ENCODE measurements around the gene SCARB1. TPM values are rescaled to one million over a fixed set of nuclear protein-coding genes. Genes with fewer than 3 reads are reported as not detected.

The SCARB1 gene
- total RNA-seq, 1 donor from 2014 or later, result 44.5 TPM

DNA sequence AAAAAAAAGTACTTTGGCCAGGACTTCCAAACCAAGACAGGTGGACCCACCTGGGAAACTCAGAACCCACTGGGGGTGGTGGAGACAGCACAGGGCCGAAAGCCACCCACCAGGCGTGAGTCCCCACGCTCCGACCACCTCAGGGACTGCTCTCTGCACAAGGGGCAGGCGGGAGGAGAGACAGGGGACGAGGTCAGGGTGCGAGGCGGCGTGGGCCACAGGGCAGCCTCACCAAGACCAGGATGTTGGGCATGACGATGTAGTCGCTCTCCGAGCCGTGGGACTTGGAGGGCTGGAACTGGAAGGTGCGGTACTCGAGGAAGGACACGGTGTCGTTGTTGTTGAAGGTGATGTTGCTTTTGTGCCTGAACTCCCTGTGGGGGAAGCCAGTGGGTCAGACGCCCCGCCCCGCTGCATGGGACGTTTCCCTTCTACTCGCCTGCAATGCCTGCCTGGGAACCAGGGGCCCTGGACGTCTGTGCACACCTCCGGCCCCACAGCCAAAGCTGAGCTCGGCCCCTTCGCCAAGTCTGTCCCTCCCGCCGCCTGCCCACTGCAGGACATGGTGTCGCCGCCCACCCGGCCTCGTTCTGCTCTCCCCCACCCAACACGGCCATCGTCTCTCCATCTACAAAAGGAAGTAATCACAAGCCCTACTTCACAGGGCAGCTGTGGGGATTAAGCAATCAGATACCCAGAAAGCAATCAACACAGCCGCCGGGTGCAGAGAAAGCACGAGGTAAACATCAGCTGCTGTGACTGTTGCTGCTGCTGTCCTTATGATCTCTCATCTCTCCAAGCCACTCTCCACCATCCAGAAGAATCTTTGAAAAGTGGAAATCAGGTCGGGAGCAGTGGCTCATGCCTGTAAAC, 48.7 kb downstream of the SCARB1 start:
- peaks cover 15% of the 10 kb centered on the region for H3K36me3 Mint-ChIP-seq (ENCODE audit: low read depth, unreplicated experiment)
- no peaks in the 10 kb centered on the region for H3K27me3 Mint-ChIP-seq (ENCODE audit: low read depth, unreplicated experiment)
- no peak overlapping the region for H2AFZ ChIP-seq (ENCODE audit: low read depth, low read length)
- no peak overlapping the region for H3K4me2 ChIP-seq (ENCODE audit: low read length)
- no peak overlapping the region for H3K4me3 Mint-ChIP-seq (ENCODE audit: unreplicated experiment)
- DNase-seq (ENCODE audit: low read depth) (no peak), FAIRE-seq (no peak)
- no peaks in the 10 kb centered on the region for H3K4me1 ChIP-seq (ENCODE audit: insufficient read depth, low read length)
- H3K9me3 ChIP-seq (ENCODE audit: insufficient read depth, low read depth, low read length), result no peaks in the 10 kb centered on the region
- TF ChIP-seq EZH2 (IDR thresholded peaks at IDR 0.05; ENCODE audit: insufficient read depth, low read length), result no peak
- TF ChIP-seq, protein P1, sequence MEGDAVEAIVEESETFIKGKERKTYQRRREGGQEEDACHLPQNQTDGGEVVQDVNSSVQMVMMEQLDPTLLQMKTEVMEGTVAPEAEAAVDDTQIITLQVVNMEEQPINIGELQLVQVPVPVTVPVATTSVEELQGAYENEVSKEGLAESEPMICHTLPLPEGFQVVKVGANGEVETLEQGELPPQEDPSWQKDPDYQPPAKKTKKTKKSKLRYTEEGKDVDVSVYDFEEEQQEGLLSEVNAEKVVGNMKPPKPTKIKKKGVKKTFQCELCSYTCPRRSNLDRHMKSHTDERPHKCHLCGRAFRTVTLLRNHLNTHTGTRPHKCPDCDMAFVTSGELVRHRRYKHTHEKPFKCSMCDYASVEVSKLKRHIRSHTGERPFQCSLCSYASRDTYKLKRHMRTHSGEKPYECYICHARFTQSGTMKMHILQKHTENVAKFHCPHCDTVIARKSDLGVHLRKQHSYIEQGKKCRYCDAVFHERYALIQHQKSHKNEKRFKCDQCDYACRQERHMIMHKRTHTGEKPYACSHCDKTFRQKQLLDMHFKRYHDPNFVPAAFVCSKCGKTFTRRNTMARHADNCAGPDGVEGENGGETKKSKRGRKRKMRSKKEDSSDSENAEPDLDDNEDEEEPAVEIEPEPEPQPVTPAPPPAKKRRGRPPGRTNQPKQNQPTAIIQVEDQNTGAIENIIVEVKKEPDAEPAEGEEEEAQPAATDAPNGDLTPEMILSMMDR (IDR thresholded peaks at IDR 0.05; ENCODE audit: insufficient read depth, low read depth, low read length), result no peak
- no peaks in the 10 kb centered on the region for H3K4me1 Mint-ChIP-seq (ENCODE audit: low read depth, unreplicated experiment)
- no peak overlapping the region for H3K27ac ChIP-seq (ENCODE audit: low read depth, low read length)
- H3K27ac Mint-ChIP-seq (ENCODE audit: unreplicated experiment), result no peak overlapping the region
- H4K20me1 ChIP-seq (ENCODE audit: insufficient read depth, low read length), result peaks cover 10% of the 10 kb centered on the region
- H3K27me3 ChIP-seq (ENCODE audit: insufficient read depth, low read length), result no peaks in the 10 kb centered on the region
- H3K9ac ChIP-seq (ENCODE audit: low read length), result no peak overlapping the region
- no peaks in the 10 kb centered on the region for H3K79me2 ChIP-seq (ENCODE audit: insufficient read depth, low read length)
- H3K4me3 ChIP-seq (ENCODE audit: insufficient read depth, low read depth, low read length), result no peak overlapping the region
- no peaks in the 10 kb centered on the region for H3K36me3 ChIP-seq (ENCODE audit: insufficient read depth, low read length)
- H3K9me3 Mint-ChIP-seq (ENCODE audit: unreplicated experiment), result peaks cover 1% of the 10 kb centered on the region

DNA sequence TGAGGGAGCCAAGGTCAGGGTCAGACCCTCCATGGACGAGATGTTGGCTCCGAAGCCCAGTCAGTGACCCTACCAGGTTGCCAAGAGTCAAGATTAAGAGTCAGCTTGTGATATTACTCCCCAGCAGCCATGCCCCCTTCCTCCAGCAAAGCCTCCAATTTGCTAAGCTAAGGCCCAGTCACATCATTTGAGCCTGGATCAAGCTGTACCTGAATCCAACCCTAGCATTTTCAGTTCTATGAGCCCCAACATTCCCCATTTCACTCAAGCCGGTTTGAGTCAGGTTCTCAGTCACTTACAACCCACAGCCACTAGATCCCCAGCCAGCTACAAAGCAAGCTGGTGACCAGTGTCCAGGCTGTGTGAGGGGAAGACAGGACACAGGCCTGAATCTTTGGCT, 49.9 kb downstream of the SCARB1 start:
- Histone ChIP-seq H3K27me3 (ENCODE audit: insufficient read depth, low read length) (no peaks in the 10 kb centered on the region), H3K36me3 (ENCODE audit: insufficient read depth, low read length) (no peaks in the 10 kb centered on the region), H3K79me2 (ENCODE audit: insufficient read depth, low read length) (no peaks in the 10 kb centered on the region), H3K9me3 (ENCODE audit: insufficient read depth, low read depth, low read length) (no peaks in the 10 kb centered on the region), H3K9ac (ENCODE audit: low read length) (no peak overlapping the region), H3K4me2 (ENCODE audit: low read length) (no peak overlapping the region), H3K4me1 (ENCODE audit: insufficient read depth, low read length) (no peaks in the 10 kb centered on the region), H2AFZ (ENCODE audit: low read depth, low read length) (no peak overlapping the region), H3K27ac (ENCODE audit: low read depth, low read length) (no peak overlapping the region), H4K20me1 (ENCODE audit: insufficient read depth, low read length) (no peaks in the 10 kb centered on the region), H3K4me3 (ENCODE audit: insufficient read depth, low read depth, low read length) (no peak overlapping the region)
- no peak for TF ChIP-seq EZH2 (IDR thresholded peaks at IDR 0.05; ENCODE audit: insufficient read depth, low read length)
- TF ChIP-seq, protein P1 (IDR thresholded peaks at IDR 0.05; ENCODE audit: insufficient read depth, low read depth, low read length), result no peak
- Mint-ChIP-seq H3K27ac (ENCODE audit: unreplicated experiment) (no peak overlapping the region), H3K4me3 (ENCODE audit: unreplicated experiment) (no peak overlapping the region), H3K27me3 (ENCODE audit: low read depth, unreplicated experiment) (no peaks in the 10 kb centered on the region), H3K36me3 (ENCODE audit: low read depth, unreplicated experiment) (peaks cover 15% of the 10 kb centered on the region), H3K9me3 (ENCODE audit: unreplicated experiment) (no peaks in the 10 kb centered on the region), H3K4me1 (ENCODE audit: low read depth, unreplicated experiment) (no peaks in the 10 kb centered on the region)
- DNase-seq (ENCODE audit: low read depth) (no peak), FAIRE-seq (no peak)

DNA sequence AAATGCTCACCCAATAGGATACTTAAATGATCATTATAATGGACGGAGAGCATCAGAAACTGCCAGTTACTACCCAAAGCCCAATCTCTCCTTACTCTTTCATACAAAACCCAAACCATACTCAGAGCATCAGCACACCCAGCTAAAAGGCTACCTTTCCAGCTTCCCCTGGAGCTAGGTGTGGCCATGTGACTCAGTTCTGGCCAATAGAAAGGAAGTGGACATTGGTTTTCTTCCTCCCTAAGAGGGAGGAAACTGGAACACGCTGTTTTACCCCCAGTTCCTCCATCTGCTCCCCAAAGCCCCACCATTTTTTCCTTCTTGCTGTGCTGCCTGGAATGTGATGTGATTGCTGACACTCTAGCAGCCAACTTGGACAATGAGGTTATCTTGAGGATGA, 50.7 kb downstream of the SCARB1 start:
- Mint-ChIP-seq H3K4me1 (ENCODE audit: low read depth, unreplicated experiment) (no peaks in the 10 kb centered on the region), H3K4me3 (ENCODE audit: unreplicated experiment) (no peak overlapping the region), H3K27ac (ENCODE audit: unreplicated experiment) (no peak overlapping the region), H3K27me3 (ENCODE audit: low read depth, unreplicated experiment) (no peaks in the 10 kb centered on the region), H3K36me3 (ENCODE audit: low read depth, unreplicated experiment) (peaks cover 15% of the 10 kb centered on the region), H3K9me3 (ENCODE audit: unreplicated experiment) (no peaks in the 10 kb centered on the region)
- Histone ChIP-seq H4K20me1 (ENCODE audit: insufficient read depth, low read length) (no peaks in the 10 kb centered on the region), H2AFZ (ENCODE audit: low read depth, low read length) (no peak overlapping the region), H3K79me2 (ENCODE audit: insufficient read depth, low read length) (no peaks in the 10 kb centered on the region), H3K9ac (ENCODE audit: low read length) (no peak overlapping the region), H3K36me3 (ENCODE audit: insufficient read depth, low read length) (no peaks in the 10 kb centered on the region), H3K27me3 (ENCODE audit: insufficient read depth, low read length) (no peaks in the 10 kb centered on the region), H3K4me1 (ENCODE audit: insufficient read depth, low read length) (no peaks in the 10 kb centered on the region), H3K27ac (ENCODE audit: low read depth, low read length) (no peak overlapping the region), H3K9me3 (ENCODE audit: insufficient read depth, low read depth, low read length) (no peaks in the 10 kb centered on the region), H3K4me2 (ENCODE audit: low read length) (no peak overlapping the region), H3K4me3 (ENCODE audit: insufficient read depth, low read depth, low read length) (no peak overlapping the region)
- FAIRE-seq, result no peak
- DNase-seq (ENCODE audit: low read depth), result no peak
- TF ChIP-seq EZH2 (IDR thresholded peaks at IDR 0.05; ENCODE audit: insufficient read depth, low read length), result no peak
- TF ChIP-seq, protein P1 (IDR thresholded peaks at IDR 0.05; ENCODE audit: insufficient read depth, low read depth, low read length), result no peak

All from astrocyte (in vitro differentiated cells and primary cell).